ENCODE data around the gene KIR3DL3.
"Not testable (repeated sequence)": the region's sequence is repeated elsewhere in the genome, so short reads cannot be mapped to it uniquely, and the experiment has no call there.

KIR3DL3 gene

GRCh38 chr19:54738306-54738705 lies 14.1 kb downstream of the KIR3DL3 start, which contains the start of gene KIR2DL3:
TSS of gene KIR2DL3 (plus strand) at chr19:54738513. CDS start at chr19:54738546, 33 bp downstream.
- not testable (repeated sequence) for DNase-seq

- no peak for DNase-seq
These were observed 14.5 kb downstream of the KIR3DL3 start for GRCh38 chr19:54738715-54739114.

DNA sequence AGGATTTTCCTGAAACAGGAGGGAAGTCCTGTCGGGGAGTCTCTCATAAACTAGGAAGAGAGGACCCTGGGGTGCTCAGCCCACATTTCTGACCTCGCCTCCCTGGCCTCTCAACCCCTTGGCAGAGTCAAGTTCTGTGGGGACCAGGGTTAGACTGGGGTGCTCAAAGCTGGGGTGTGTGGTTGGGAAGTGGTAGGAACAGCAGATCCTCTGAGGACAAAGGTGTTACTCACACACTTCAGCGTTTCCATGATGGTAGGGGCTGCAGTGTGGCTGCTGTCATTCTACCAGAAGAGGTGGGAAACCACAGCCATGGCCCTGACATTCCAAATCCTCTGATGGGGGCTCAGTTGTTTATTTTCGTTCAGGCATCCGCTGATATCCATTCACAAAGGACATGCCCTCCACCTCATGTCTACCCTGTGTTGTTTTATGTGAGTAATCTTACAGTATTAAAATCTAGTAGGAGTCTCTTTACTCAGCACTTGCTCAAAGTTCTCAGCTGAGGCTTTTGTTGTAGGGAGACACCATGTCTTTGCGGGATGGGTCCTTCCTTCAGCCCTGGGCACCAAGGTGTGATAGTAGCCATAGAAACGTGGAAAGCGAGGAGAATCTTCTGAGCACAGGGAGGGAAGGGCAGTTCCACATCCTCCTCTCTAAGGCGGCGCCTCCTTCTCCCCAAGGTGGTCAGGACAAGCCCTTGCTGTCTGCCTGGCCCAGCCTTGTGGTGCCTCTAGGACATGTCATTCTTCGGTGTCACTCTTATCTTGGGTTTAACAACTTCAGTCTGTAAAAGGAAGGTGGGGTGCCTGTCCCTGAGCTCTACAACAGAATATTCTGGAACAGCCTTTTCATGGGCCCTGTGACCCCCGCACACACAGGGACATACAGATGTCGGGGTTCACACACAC lies 15.6 kb downstream of the KIR3DL3 start:
- no peak for DNase-seq

DNA sequence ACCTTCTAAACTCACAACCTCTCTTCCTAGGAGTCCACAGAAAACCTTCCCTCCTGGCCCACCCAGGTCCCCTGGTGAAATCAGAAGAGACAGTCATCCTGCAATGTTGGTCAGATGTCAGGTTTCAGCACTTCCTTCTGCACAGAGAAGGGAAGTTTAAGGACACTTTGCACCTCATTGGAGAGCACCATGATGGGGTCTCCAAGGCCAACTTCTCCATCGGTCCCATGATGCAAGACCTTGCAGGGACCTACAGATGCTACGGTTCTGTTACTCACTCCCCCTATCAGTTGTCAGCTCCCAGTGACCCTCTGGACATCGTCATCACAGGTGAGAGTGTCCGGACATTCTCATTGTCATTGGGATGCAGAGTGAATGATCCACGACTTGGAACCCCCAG lies 17.7 kb downstream of the KIR3DL3 start:
- DNase-seq, result not testable (repeated sequence)

DNA sequence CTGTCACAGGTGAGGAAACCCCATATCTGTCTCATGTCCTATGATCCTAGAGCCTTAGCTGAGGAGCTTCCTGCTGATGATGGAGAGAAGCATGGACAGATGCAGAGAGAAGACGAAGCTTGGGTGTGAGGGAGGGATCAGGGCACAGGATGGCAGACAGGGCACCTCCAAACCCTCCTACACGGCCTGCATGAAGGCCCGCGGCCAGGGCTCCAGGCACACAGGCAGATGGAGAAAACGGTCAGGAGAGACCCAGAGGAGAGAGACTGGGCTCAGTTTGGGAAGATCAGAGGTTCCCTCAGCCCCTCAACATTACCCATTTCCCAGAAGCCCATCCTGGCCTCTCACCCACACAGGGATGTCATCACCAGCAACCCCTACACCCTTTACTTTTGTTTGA lies 19.8 kb downstream of the KIR3DL3 start:
- DNase-seq, result not testable (repeated sequence)

- DNase-seq, result not testable (repeated sequence)
These were observed 23.5 kb downstream of the KIR3DL3 start for GRCh38 chr19:54747614-54748322.

DNA sequence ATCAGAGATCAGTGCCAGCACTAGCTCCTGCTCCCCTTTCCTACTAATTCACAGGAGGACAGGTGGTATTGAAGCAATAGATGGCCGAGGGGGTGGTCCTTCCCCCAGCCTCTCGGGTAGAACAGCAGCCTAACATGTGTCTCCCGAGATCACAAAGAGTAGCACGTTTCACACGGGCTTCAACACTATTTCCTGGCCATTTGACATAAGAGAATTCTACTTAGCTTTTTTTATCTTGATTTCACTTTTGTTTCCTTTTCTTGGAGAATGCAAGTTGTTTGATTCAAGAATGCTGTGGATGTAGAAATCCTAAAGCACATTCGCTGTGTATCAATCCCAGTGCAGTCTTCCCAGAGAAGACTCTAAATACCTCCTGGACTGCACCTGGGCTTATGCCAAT lies 26.0 kb downstream of the KIR3DL3 start:
- DNase-seq, result not testable (repeated sequence)

- DNase-seq, result not testable (repeated sequence)
These were observed 32.2 kb downstream of the KIR3DL3 start for GRCh38 chr19:54756204-54757110.

- DNase-seq, result not testable (repeated sequence)
These were observed 34.3 kb downstream of the KIR3DL3 start for GRCh38 chr19:54758577-54758976.

- DNase-seq, result not testable (repeated sequence)
These were observed 40.0 kb downstream of the KIR3DL3 start for GRCh38 chr19:54764219-54764618.

GRCh38 chr19:54766464-54766863 lies 42.2 kb downstream of the KIR3DL3 start:
- not testable (repeated sequence) for DNase-seq

- not testable (repeated sequence) for DNase-seq
These were observed 45.4 kb downstream of the KIR3DL3 start, which contains the start of gene KIR2DL1 for GRCh38 chr19:54769646-54770045. TSS of gene KIR2DL1 (plus strand) at chr19:54769793. CDS start at chr19:54769851, 58 bp downstream.

DNA sequence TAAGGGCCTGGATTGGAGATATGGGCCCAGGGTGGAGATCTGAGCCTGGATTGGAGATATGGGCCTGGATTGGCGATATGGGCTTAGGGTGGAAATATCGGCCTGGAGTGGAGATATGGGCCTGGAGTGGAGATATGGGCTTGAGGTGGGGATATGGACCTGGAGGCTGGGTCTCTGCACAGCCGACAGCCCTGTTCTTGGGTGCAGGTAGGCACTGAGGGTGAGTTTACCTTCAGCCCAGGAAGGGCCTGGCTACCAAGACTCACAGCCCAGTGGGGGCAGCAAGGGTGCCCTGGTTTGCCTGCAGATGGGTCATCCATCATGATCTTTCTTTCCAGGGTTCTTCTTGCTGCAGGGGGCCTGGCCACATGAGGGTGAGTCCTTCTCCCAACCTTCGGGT lies 46.3 kb downstream of the KIR3DL3 start:
- DNase-seq, result not testable (repeated sequence)

GRCh38 chr19:54771018-54771960 lies 47.0 kb downstream of the KIR3DL3 start:
- DNase-seq, result not testable (repeated sequence)

DNA sequence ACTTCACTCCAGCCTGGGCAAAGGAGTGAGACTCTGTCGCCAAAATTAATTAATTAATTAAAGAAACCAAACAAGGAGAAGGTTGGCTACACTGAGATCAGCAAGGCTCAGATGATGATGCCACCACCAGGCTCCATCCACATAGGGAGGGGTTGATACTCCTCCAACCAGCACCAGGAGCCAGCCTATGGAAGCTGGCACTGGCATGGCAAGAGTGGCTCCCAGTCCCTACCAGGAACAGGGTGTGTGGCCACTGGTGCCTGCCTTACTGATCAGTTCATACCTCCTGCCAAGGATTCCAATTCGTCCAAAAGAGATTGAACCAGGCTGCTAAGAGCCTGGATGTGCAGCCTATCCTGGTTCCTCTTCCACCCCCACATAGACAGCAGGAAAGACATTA lies 48.4 kb downstream of the KIR3DL3 start:
- not testable (repeated sequence) for DNase-seq

GRCh38 chr19:54775095-54775815 lies 51.0 kb downstream of the KIR3DL3 start:
- not testable (repeated sequence) for DNase-seq

- not testable (repeated sequence) for DNase-seq
These were observed 51.6 kb downstream of the KIR3DL3 start for GRCh38 chr19:54775830-54776229.

GRCh38 chr19:54777851-54778250 lies 53.6 kb downstream of the KIR3DL3 start:
- DNase-seq, result not testable (repeated sequence)

DNA sequence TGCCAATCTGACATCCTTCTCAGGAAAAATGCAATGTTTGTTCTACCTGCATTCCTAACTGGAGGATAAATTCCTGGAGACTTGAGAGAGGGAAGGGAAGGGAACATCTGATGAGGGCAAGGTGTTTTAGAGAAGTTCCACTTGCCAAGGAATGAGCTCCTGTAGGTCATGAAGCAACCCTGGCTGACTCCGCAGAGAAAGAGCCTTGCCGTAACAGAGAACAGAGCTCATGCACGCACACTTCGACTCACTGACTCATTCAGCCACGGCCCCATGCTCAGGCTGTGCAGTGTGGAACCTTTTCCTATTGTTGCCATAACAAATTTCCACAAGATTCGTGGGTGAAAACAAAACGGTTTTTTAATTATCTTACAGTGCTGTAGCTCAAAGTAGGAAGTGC lies 54.7 kb downstream of the KIR3DL3 start:
- not testable (repeated sequence) for DNase-seq

DNA sequence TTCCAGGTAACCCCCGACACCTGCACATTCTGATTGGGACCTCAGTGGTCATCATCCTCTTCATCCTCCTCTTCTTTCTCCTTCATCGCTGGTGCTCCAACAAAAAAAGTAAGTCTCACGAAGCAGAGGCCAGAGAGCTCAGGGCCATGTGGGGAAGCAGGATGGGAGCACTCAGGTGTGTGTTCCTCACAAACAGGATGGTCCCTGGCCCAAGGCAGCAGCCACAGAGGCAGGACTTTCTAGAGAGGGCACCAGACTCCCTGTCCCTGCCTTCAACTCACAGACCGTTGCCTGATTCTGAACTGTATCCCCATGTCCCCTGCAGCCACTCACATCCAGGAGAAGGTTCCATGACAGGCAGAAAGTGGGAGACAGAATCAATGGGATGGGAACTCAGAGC lies 58.7 kb downstream of the KIR3DL3 start:
- not testable (repeated sequence) for DNase-seq
